Activated CD4-positive, alpha-beta memory T cell treated with anti-CD3 and anti-CD28 coated beads for 36 hours (primary cell): ENCODE data around the gene CCR5AS. TPM values are rescaled to one million over a fixed set of nuclear protein-coding genes. Genes with fewer than 3 reads are reported as not detected.

ENCODE experiments used
- CTCF ChIA-PET: fragments of 350-600 bp; sonication (Branson Sonifier 250); formaldehyde crosslinking; loops from one replicate; lab custom pipeline; 2021; ENCODE audit warnings: antibody characterized with exemption, inconsistent platforms; lab: Charles Lee
- POLR2A ChIA-PET: fragments of 350-600 bp; sonication (Branson Sonifier 250); formaldehyde crosslinking; loops from one replicate; lab custom pipeline; 2021; ENCODE audit warnings: antibody characterized with exemption; lab: Charles Lee
- DNase-seq: peaks from one replicate; pipeline ENCODE4 v3.0.0-alpha.2; 2020
- H3K27ac Mint-ChIP-seq: one replicate; pipeline ENCODE4 v1.8.0; 2021; ENCODE audit warnings: mixed read lengths
- H3K27me3 Mint-ChIP-seq: one replicate; pipeline ENCODE4 v1.8.0; 2021; ENCODE audit warnings: mixed read lengths
- H3K36me3 Mint-ChIP-seq: one replicate; pipeline ENCODE4 v1.8.0; 2021; ENCODE audit warnings: mixed read lengths
- H3K4me1 Mint-ChIP-seq: one replicate; pipeline ENCODE4 v1.8.0; 2021; ENCODE audit warnings: low read depth, mixed read lengths
- H3K4me3 Mint-ChIP-seq: one replicate; pipeline ENCODE4 v1.8.0; 2021; ENCODE audit warnings: mild to moderate bottlenecking, mixed read lengths
- H3K9me3 Mint-ChIP-seq: one replicate; pipeline ENCODE4 v1.8.0; 2021; ENCODE audit warnings: mixed read lengths
- intact Hi-C: fragments of 100-400 bp; cut with micrococcal nuclease; formaldehyde crosslinking; loops from one replicate; pipeline ENCODE4 v1.15.1; 2023
- total RNA-seq, 2 experiments: library from RNA; stranded (reverse); gene quantifications; one replicate each; pipeline ENCODE4 v1.2.3, GENCODE V29; 2021

CCR5AS gene

DNA sequence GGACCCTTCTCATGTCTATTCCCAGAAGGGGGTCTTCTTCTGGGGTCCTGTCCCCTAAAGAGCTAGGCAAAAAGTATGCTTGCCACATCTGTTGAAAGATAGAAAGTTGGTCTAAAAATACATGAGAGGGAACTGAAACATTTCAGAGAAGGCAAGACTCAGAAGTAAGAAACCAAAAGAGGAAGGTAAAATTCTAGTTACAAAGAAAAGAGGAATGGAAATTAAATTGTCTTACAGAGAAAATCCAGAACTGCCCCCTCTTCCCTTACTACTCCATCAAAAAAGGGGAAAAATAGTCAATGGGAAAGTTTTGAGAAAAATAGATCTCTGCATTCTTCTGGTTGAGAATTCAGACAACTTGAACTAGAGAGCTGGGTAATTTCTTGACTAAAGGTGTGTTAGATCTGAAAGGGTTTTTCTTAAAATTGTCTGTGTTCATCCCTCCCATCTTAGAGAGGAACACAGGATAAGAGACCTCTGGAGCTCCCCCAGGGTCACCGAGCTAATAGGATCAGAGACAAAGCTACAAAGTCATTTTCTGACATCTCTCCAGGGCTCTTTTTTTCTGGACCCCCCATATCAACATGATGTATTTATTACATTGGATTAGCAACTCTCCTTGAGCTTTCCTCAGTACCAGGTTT, 85.3 kb downstream of the CCR5AS start:
- CTCF ChIA-PET = interaction anchor here (1.3 kb wide), 1 partner anchor 45 kb away, joined by 3 read pairs; no protein-coding TSS in a partner anchor
- H3K27ac Mint-ChIP-seq = no peak overlapping the region
- POLR2A ChIA-PET = no interaction called here
- no peak overlapping the region for H3K4me3 Mint-ChIP-seq
- peaks cover 9% of the 10 kb centered on the region for H3K9me3 Mint-ChIP-seq
- no peak for DNase-seq
- H3K36me3 Mint-ChIP-seq = peaks cover 4% of the 10 kb centered on the region
- H3K27me3 Mint-ChIP-seq = peaks cover 1% of the 10 kb centered on the region
- H3K4me1 Mint-ChIP-seq = no peaks in the 10 kb centered on the region
- intact Hi-C loops = no loop called here

DNA sequence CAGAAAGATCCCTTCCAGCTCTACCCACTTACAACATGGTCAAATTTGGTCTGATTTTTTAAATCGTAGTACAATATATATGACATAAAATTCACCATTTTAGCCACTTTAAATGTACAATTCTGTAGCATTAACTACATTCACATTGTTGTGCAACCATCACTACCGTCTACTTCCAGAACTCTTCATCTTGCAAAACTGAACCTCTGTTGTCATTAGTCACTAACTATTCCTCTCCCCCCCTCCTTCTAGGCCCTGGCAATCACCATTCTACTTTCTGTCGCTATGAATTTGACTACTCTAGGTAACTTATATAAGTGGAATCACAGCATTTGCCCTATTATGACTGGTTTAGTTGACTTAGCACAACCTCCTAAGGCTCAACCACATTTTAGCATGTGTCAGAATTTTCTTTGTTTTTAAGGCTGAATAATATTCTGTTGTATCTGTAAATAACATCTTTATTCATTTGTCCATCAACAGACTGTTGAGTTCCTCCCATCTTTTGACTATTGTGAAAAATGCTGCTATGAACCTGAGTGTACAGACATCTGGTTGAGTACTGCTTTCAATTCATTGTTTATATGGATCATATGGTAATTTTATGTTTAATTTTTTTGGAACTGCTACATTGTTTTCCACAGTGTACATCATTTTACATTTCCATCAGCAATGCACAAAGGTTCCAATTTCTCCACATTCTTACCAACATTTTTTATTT, 88.5 kb downstream of the CCR5AS start:
- no peak overlapping the region for H3K27ac Mint-ChIP-seq
- no peak for DNase-seq
- H3K4me1 Mint-ChIP-seq = no peaks in the 10 kb centered on the region
- intact Hi-C loops = no loop called here
- CTCF ChIA-PET = no interaction called here
- peaks cover 3% of the 10 kb centered on the region for H3K27me3 Mint-ChIP-seq
- peaks cover 5% of the 10 kb centered on the region for H3K36me3 Mint-ChIP-seq
- POLR2A ChIA-PET = no interaction called here
- peaks cover 9% of the 10 kb centered on the region for H3K9me3 Mint-ChIP-seq
- no peak overlapping the region for H3K4me3 Mint-ChIP-seq

DNA sequence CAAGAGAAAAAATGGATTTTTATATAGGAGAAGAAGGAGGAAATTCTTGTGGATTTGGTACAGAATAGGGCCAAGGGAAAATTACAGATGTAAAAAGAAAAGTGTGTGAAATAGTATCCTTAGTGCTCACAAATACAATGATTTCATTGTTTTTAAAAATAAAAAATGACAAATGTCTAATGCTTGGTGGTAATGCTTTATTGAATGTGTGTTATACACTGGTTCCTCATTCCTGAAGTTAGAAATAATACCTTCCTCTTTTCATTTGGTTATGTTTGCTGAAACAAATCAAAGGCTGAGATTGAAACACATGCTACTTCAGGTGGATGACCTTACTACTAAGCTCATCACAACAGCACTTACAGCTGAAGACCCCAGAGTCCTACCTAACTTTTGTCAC, 90.7 kb downstream of the CCR5AS start:
- Mint-ChIP-seq H3K4me1 (no peaks in the 10 kb centered on the region), H3K4me3 (no peak overlapping the region), H3K27me3 (peaks cover 5% of the 10 kb centered on the region), H3K36me3 (peaks cover 5% of the 10 kb centered on the region), H3K27ac (no peak overlapping the region), H3K9me3 (peaks cover 9% of the 10 kb centered on the region)
- DNase-seq = no peak
- intact Hi-C loops = no loop called here
- POLR2A ChIA-PET = no interaction called here
- CTCF ChIA-PET = interaction anchor here (2.0 to 4.5 kb wide), 2 partner anchors 53 to 101 kb away, joined by 4 to 15 read pairs; no protein-coding TSS in a partner anchor

DNA sequence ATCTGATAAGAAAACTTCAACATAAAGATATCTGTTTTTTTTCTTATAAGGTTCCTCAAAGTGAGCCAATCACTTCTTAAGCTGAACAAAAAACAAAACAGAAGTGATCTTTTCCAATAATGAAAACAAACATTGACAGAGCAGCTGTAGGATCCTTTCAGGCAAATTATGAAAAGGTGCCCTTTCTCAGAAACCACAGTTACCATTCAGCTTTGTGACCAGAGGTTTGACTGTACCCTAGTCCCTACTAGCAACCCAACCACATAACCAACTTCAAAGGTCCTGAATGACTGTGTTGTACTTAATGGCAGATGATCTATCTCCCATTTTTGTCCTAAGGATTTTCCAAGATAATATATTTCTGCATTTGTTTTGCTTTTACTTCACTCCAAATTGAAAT, 92.3 kb downstream of the CCR5AS start:
- no peak overlapping the region for H3K4me3 Mint-ChIP-seq
- H3K27me3 Mint-ChIP-seq = peaks cover 12% of the 10 kb centered on the region
- no peak overlapping the region for H3K27ac Mint-ChIP-seq
- intact Hi-C loops = loop anchor here (2.0 kb wide), 1 partner anchor 20 kb away; no protein-coding TSS in a partner anchor
- peaks cover 5% of the 10 kb centered on the region for H3K36me3 Mint-ChIP-seq
- H3K9me3 Mint-ChIP-seq = peaks cover 9% of the 10 kb centered on the region
- H3K4me1 Mint-ChIP-seq = no peaks in the 10 kb centered on the region
- CTCF ChIA-PET = interaction anchor here (4.5 kb wide), 1 partner anchor 54 kb away, joined by 15 read pairs; no protein-coding TSS in a partner anchor
- DNase-seq = no peak
- POLR2A ChIA-PET = no interaction called here

Other genes with a start within 250 kb of the CCR5AS start
- gene CCR1, start 198.8 kb downstream of the CCR5AS start, total RNA-seq = 1 to 10 TPM in 1 of 2 experiments, under 1 TPM in 1; 0.80 to 1.3 TPM
- gene CCR3, start 164.6 kb downstream of the CCR5AS start, total RNA-seq = not detected
- 1 to 10 TPM; 2.2 TPM for gene CCR2, start 53.0 kb downstream of the CCR5AS start, total RNA-seq
- gene CCR5, start 36.1 kb downstream of the CCR5AS start, total RNA-seq = 1 to 10 TPM; 2.0 to 2.1 TPM
- 1 to 10 TPM; 1.3 to 1.4 TPM for gene CCRL2, start 193 bp upstream of the CCR5AS start, total RNA-seq
- not detected for gene LTF, start 57.8 kb upstream of the CCR5AS start, total RNA-seq
- gene RTP3, start 90.9 kb upstream of the CCR5AS start, total RNA-seq = not detected
- gene LRRC2, start 159.2 kb upstream of the CCR5AS start, total RNA-seq = not detected
- gene FAM240A, start 205.5 kb upstream of the CCR5AS start, total RNA-seq = not detected